Measurements from ENCODE around the gene UBASH3B. TPM values are rescaled to one million over a fixed set of nuclear protein-coding genes. Genes with fewer than 3 reads are reported as not detected.

Gene UBASH3B
- total and polyA plus RNA-seq, 2 of the 13 experiments (the other 11 are each of a cell fraction or from before 2014, with no cell fraction given) = 4.4 to 7.6 TPM

DNA sequence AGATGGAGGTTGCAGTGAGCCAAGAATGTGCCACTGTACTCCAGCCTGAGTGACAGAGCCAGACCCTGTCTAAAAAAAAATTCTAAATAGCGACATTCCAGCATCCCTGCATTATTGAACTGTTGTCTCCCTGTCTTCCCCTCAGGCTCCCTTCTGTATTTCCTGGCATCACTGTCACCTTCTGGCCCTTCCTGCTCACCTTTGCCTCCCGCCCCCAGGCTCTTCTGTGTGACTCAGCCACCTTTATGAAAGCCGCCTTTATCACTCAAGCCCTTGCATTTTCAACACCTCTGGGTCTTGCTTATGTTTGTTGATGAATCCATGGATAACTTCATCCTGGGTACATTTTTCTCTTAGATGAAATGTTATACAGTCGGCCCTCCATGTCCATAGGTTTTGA is 21.1 kb downstream of the UBASH3B start (continued):
- TF ChIP-seq TBX3 (IDR thresholded peaks at IDR 0.05; ENCODE audit: borderline replicate concordance) (peak; percentile 84), ZNF567 (CRISPR knock-in tag; IDR thresholded peaks at IDR 0.05; ENCODE audit: borderline replicate concordance) (no peak), AGO2 (optimal IDR thresholded peaks at IDR 0.05; ENCODE audit: low read depth, low read length) (no peak), HNF4G (IDR thresholded peaks at IDR 0.05; ENCODE audit: borderline replicate concordance, low read depth, low read length) (peak; percentile 15; the same call in 1 of the 2 replicates), HNF4G (CRISPR knock-in tag; IDR thresholded peaks at IDR 0.05; ENCODE audit: borderline replicate concordance, low read depth) (no peak), SNAPC2 (CRISPR knock-in tag; IDR thresholded peaks at IDR 0.05) (no peak), PHF5A (CRISPR knock-in tag; IDR thresholded peaks at IDR 0.05; ENCODE audit: low read depth, unreplicated experiment) (no peak), REPIN1 (CRISPR knock-in tag; IDR thresholded peaks at IDR 0.05; ENCODE audit: borderline replicate concordance, low read depth) (no peak), TBL1XR1 (IDR thresholded peaks at IDR 0.05; ENCODE audit: borderline replicate concordance, low read length, partially characterized antibody) (no peak), CHD4 (IDR thresholded peaks at IDR 0.05; ENCODE audit: borderline replicate concordance, low read length) (no peak)
- TF ChIP-seq, protein P1, sequence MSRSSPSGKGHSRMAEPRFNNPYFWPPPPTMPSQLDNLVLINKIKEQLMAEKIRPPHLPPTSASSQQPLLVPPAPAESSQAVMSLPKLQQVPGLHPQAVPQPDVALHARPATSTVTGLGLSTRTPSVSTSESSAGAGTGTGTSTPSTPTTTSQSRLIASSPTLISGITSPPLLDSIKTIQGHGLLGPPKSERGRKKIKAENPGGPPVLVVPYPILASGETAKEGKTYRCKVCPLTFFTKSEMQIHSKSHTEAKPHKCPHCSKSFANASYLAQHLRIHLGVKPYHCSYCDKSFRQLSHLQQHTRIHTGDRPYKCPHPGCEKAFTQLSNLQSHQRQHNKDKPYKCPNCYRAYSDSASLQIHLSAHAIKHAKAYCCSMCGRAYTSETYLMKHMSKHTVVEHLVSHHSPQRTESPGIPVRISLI (CRISPR knock-in tag; IDR thresholded peaks at IDR 0.05; ENCODE audit: borderline replicate concordance) = peak; percentile 74; the same call in 1 of the 2 replicates
- TF ChIP-seq, protein P2, sequence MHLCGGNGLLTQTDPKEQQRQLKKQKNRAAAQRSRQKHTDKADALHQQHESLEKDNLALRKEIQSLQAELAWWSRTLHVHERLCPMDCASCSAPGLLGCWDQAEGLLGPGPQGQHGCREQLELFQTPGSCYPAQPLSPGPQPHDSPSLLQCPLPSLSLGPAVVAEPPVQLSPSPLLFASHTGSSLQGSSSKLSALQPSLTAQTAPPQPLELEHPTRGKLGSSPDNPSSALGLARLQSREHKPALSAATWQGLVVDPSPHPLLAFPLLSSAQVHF (CRISPR knock-in tag; IDR thresholded peaks at IDR 0.05) = no peak
- TF ChIP-seq, protein P3, sequence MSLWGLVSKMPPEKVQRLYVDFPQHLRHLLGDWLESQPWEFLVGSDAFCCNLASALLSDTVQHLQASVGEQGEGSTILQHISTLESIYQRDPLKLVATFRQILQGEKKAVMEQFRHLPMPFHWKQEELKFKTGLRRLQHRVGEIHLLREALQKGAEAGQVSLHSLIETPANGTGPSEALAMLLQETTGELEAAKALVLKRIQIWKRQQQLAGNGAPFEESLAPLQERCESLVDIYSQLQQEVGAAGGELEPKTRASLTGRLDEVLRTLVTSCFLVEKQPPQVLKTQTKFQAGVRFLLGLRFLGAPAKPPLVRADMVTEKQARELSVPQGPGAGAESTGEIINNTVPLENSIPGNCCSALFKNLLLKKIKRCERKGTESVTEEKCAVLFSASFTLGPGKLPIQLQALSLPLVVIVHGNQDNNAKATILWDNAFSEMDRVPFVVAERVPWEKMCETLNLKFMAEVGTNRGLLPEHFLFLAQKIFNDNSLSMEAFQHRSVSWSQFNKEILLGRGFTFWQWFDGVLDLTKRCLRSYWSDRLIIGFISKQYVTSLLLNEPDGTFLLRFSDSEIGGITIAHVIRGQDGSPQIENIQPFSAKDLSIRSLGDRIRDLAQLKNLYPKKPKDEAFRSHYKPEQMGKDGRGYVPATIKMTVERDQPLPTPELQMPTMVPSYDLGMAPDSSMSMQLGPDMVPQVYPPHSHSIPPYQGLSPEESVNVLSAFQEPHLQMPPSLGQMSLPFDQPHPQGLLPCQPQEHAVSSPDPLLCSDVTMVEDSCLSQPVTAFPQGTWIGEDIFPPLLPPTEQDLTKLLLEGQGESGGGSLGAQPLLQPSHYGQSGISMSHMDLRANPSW (CRISPR knock-in tag; IDR thresholded peaks at IDR 0.05; ENCODE audit: borderline replicate concordance) = no peak
- TF ChIP-seq, protein P4, sequence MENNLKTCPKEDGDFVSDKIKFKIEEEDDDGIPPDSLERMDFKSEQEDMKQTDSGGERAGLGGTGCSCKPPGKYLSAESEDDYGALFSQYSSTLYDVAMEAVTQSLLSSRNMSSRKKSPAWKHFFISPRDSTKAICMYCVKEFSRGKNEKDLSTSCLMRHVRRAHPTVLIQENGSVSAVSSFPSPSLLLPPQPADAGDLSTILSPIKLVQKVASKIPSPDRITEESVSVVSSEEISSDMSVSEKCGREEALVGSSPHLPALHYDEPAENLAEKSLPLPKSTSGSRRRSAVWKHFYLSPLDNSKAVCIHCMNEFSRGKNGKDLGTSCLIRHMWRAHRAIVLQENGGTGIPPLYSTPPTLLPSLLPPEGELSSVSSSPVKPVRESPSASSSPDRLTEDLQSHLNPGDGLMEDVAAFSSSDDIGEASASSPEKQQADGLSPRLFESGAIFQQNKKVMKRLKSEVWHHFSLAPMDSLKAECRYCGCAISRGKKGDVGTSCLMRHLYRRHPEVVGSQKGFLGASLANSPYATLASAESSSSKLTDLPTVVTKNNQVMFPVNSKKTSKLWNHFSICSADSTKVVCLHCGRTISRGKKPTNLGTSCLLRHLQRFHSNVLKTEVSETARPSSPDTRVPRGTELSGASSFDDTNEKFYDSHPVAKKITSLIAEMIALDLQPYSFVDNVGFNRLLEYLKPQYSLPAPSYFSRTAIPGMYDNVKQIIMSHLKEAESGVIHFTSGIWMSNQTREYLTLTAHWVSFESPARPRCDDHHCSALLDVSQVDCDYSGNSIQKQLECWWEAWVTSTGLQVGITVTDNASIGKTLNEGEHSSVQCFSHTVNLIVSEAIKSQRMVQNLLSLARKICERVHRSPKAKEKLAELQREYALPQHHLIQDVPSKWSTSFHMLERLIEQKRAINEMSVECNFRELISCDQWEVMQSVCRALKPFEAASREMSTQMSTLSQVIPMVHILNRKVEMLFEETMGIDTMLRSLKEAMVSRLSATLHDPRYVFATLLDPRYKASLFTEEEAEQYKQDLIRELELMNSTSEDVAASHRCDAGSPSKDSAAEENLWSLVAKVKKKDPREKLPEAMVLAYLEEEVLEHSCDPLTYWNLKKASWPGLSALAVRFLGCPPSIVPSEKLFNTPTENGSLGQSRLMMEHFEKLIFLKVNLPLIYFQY (CRISPR knock-in tag; IDR thresholded peaks at IDR 0.05; ENCODE audit: borderline replicate concordance) = no peak
- TF ChIP-seq, protein P5, sequence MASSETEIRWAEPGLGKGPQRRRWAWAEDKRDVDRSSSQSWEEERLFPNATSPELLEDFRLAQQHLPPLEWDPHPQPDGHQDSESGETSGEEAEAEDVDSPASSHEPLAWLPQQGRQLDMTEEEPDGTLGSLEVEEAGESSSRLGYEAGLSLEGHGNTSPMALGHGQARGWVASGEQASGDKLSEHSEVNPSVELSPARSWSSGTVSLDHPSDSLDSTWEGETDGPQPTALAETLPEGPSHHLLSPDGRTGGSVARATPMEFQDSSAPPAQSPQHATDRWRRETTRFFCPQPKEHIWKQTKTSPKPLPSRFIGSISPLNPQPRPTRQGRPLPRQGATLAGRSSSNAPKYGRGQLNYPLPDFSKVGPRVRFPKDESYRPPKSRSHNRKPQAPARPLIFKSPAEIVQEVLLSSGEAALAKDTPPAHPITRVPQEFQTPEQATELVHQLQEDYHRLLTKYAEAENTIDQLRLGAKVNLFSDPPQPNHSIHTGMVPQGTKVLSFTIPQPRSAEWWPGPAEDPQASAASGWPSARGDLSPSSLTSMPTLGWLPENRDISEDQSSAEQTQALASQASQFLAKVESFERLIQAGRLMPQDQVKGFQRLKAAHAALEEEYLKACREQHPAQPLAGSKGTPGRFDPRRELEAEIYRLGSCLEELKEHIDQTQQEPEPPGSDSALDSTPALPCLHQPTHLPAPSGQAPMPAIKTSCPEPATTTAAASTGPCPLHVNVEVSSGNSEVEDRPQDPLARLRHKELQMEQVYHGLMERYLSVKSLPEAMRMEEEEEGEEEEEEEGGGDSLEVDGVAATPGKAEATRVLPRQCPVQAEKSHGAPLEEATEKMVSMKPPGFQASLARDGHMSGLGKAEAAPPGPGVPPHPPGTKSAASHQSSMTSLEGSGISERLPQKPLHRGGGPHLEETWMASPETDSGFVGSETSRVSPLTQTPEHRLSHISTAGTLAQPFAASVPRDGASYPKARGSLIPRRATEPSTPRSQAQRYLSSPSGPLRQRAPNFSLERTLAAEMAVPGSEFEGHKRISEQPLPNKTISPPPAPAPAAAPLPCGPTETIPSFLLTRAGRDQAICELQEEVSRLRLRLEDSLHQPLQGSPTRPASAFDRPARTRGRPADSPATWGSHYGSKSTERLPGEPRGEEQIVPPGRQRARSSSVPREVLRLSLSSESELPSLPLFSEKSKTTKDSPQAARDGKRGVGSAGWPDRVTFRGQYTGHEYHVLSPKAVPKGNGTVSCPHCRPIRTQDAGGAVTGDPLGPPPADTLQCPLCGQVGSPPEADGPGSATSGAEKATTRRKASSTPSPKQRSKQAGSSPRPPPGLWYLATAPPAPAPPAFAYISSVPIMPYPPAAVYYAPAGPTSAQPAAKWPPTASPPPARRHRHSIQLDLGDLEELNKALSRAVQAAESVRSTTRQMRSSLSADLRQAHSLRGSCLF (CRISPR knock-in tag; IDR thresholded peaks at IDR 0.05; ENCODE audit: borderline replicate concordance) = no peak

Data from HepG2 (cell line).